ENCODE measurements around the gene ZMYND8.

The ZMYND8 gene

GRCh38 chr20:47325242-47325641, 31.3 kb downstream of the ZMYND8 start:
- DNase-seq (ENCODE audit: insufficient read length, low spot score) = no peak
- no peak for FAIRE-seq
- TF ChIP-seq SPI1 (IDR thresholded peaks at IDR 0.05; ENCODE audit: low read depth, low read length) (no peak), POLR2AphosphoS5 (IDR thresholded peaks at IDR 0.05; ENCODE audit: low read depth, low read length) (no peak), POU2F2 (IDR thresholded peaks at IDR 0.05; ENCODE audit: low read depth, low read length) (no peak), POLR2A (IDR thresholded peaks at IDR 0.05; ENCODE audit: low read depth, low read length) (no peak), PAX5 (IDR thresholded peaks at IDR 0.05; ENCODE audit: insufficient read depth, low read length, severe bottlenecking) (no peak), TAF1 (IDR thresholded peaks at IDR 0.05; ENCODE audit: low read depth, low read length) (no peak)

- TF ChIP-seq SPI1 (IDR thresholded peaks at IDR 0.05; ENCODE audit: low read depth, low read length) (no peak), PAX5 (IDR thresholded peaks at IDR 0.05; ENCODE audit: insufficient read depth, low read length, severe bottlenecking) (no peak), POLR2A (IDR thresholded peaks at IDR 0.05; ENCODE audit: low read depth, low read length) (no peak), POU2F2 (IDR thresholded peaks at IDR 0.05; ENCODE audit: low read depth, low read length) (no peak), POLR2AphosphoS5 (IDR thresholded peaks at IDR 0.05; ENCODE audit: low read depth, low read length) (no peak), TAF1 (IDR thresholded peaks at IDR 0.05; ENCODE audit: low read depth, low read length) (no peak)
- DNase-seq (ENCODE audit: insufficient read length, low spot score) (no peak), FAIRE-seq (no peak)
These were observed 35.3 kb downstream of the ZMYND8 start for GRCh38 chr20:47320990-47321805.

GRCh38 chr20:47319517-47320252, 36.8 kb downstream of the ZMYND8 start:
- no peak for DNase-seq (ENCODE audit: insufficient read length, low spot score)
- no peak for FAIRE-seq
- no peak for TF ChIP-seq POU2F2 (IDR thresholded peaks at IDR 0.05; ENCODE audit: low read depth, low read length)
- TF ChIP-seq TAF1 (IDR thresholded peaks at IDR 0.05; ENCODE audit: low read depth, low read length) = no peak
- no peak for TF ChIP-seq PAX5 (IDR thresholded peaks at IDR 0.05; ENCODE audit: insufficient read depth, low read length, severe bottlenecking)
- TF ChIP-seq SPI1 (IDR thresholded peaks at IDR 0.05; ENCODE audit: low read depth, low read length) = no peak
- TF ChIP-seq POLR2AphosphoS5 (IDR thresholded peaks at IDR 0.05; ENCODE audit: low read depth, low read length) = no peak
- no peak for TF ChIP-seq POLR2A (IDR thresholded peaks at IDR 0.05; ENCODE audit: low read depth, low read length)

- TF ChIP-seq SPI1 (IDR thresholded peaks at IDR 0.05; ENCODE audit: low read depth, low read length) (no peak), PAX5 (IDR thresholded peaks at IDR 0.05; ENCODE audit: insufficient read depth, low read length, severe bottlenecking) (no peak), POLR2AphosphoS5 (IDR thresholded peaks at IDR 0.05; ENCODE audit: low read depth, low read length) (no peak), POU2F2 (IDR thresholded peaks at IDR 0.05; ENCODE audit: low read depth, low read length) (no peak), POLR2A (IDR thresholded peaks at IDR 0.05; ENCODE audit: low read depth, low read length) (no peak), TAF1 (IDR thresholded peaks at IDR 0.05; ENCODE audit: low read depth, low read length) (no peak)
- no peak for DNase-seq (ENCODE audit: insufficient read length, low spot score)
These were observed 37.6 kb downstream of the ZMYND8 start for GRCh38 chr20:47318586-47319516.

GRCh38 chr20:47318027-47318585, 38.4 kb downstream of the ZMYND8 start:
- TF ChIP-seq PAX5 (IDR thresholded peaks at IDR 0.05; ENCODE audit: insufficient read depth, low read length, severe bottlenecking) (no peak), POLR2AphosphoS5 (IDR thresholded peaks at IDR 0.05; ENCODE audit: low read depth, low read length) (no peak), POU2F2 (IDR thresholded peaks at IDR 0.05; ENCODE audit: low read depth, low read length) (no peak), SPI1 (IDR thresholded peaks at IDR 0.05; ENCODE audit: low read depth, low read length) (no peak), TAF1 (IDR thresholded peaks at IDR 0.05; ENCODE audit: low read depth, low read length) (no peak)
- DNase-seq (ENCODE audit: insufficient read length, low spot score) (no peak), FAIRE-seq (no peak)

More at GRCh38 chr20:47318586-47319516, 37.6 kb downstream of the ZMYND8 start:
- no peak for FAIRE-seq

- FAIRE-seq (no peak), DNase-seq (ENCODE audit: insufficient read length, low spot score) (peak; percentile 44)
- TF ChIP-seq POLR2A (IDR thresholded peaks at IDR 0.05; ENCODE audit: low read depth, low read length) (no peak), SPI1 (IDR thresholded peaks at IDR 0.05; ENCODE audit: low read depth, low read length) (0 out of 2 replicates have a peak, but pooled peaks have one; percentile 14), POLR2AphosphoS5 (IDR thresholded peaks at IDR 0.05; ENCODE audit: low read depth, low read length) (no peak)
These were observed 39.2 kb downstream of the ZMYND8 start for GRCh38 chr20:47317127-47317895.

- FAIRE-seq = no peak
- TF ChIP-seq POU2F2 (IDR thresholded peaks at IDR 0.05; ENCODE audit: low read depth, low read length) = no peak
- TF ChIP-seq PAX5 (IDR thresholded peaks at IDR 0.05; ENCODE audit: insufficient read depth, low read length, severe bottlenecking) = no peak
- no peak for TF ChIP-seq SPI1 (IDR thresholded peaks at IDR 0.05; ENCODE audit: low read depth, low read length)
- no peak for TF ChIP-seq TAF1 (IDR thresholded peaks at IDR 0.05; ENCODE audit: low read depth, low read length)
- no peak for TF ChIP-seq POLR2AphosphoS5 (IDR thresholded peaks at IDR 0.05; ENCODE audit: low read depth, low read length)
- TF ChIP-seq POLR2A (IDR thresholded peaks at IDR 0.05; ENCODE audit: low read depth, low read length) = no peak
These were observed 39.7 kb downstream of the ZMYND8 start for GRCh38 chr20:47316776-47317126.

More at GRCh38 chr20:47316776-47317126, 39.7 kb downstream of the ZMYND8 start:
- no peak for DNase-seq (ENCODE audit: insufficient read length, low spot score)
